ENCODE measurements around the gene SLC15A1.
"Not testable (repeated sequence)": the region's sequence is repeated elsewhere in the genome, so short reads cannot be mapped to it uniquely, and the experiment has no call there.

Gene SLC15A1

DNA sequence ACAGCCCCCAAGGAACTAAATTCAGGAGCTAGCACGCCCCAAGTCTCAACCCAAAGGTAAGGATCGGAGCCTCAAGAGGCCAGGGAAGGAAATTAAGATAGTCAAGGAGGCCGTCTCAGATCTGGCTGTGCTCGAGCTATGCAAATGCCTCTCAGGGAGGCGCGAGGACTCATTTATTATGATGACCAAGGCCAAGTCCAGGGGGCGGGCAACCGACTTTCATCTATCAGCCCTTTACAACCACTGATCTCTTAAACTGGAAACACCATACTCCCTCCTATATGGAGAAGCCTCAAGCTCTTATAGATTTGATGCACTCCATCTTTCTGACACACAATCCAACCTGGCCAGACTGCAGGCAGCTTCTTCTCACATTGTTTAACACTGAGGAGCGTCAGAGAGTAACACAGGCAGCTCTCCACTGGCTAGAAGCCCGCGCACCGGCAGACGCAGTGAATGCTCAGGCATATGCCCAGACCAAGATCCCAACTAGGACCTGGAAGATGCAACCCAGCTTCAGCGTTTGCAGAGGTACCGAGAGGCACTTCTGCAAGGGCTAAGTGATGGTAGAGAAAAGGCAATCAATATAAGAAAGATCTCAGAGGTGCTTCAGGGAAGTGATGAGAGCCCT is 9.6 kb upstream of the SLC15A1 start:
- H3K9ac ChIP-seq (ENCODE audit: low read length) = peak overlapping the region; percentile 38
- no peaks in the 10 kb centered on the region for H3K9me3 ChIP-seq (ENCODE audit: control insufficient read depth, low read length)
- H3K4me3 ChIP-seq (ENCODE audit: low read length) = peak overlapping the region; percentile 23
- H3K27me3 ChIP-seq (ENCODE audit: control insufficient read depth, insufficient read depth, low read length) = no peaks in the 10 kb centered on the region
- peaks cover 6% of the 10 kb centered on the region for H3K4me1 ChIP-seq (ENCODE audit: control insufficient read depth, insufficient read depth, low read length)
- H3K36me3 ChIP-seq (ENCODE audit: control insufficient read depth, insufficient read depth, low read length) = no peaks in the 10 kb centered on the region

- H3K4me1 ChIP-seq (ENCODE audit: control insufficient read depth, insufficient read depth, low read length) = peaks cover 6% of the 10 kb centered on the region
- peak overlapping the region; percentile 38 for H3K9ac ChIP-seq (ENCODE audit: low read length)
- no peaks in the 10 kb centered on the region for H3K9me3 ChIP-seq (ENCODE audit: control insufficient read depth, low read length)
- no peaks in the 10 kb centered on the region for H3K36me3 ChIP-seq (ENCODE audit: control insufficient read depth, insufficient read depth, low read length)
- peak overlapping the region; percentile 23 for H3K4me3 ChIP-seq (ENCODE audit: low read length)
- H3K27me3 ChIP-seq (ENCODE audit: control insufficient read depth, insufficient read depth, low read length) = no peaks in the 10 kb centered on the region
Observed at GRCh38 chr13:98761126-98761985, 8.9 kb upstream of the SLC15A1 start.

DNA sequence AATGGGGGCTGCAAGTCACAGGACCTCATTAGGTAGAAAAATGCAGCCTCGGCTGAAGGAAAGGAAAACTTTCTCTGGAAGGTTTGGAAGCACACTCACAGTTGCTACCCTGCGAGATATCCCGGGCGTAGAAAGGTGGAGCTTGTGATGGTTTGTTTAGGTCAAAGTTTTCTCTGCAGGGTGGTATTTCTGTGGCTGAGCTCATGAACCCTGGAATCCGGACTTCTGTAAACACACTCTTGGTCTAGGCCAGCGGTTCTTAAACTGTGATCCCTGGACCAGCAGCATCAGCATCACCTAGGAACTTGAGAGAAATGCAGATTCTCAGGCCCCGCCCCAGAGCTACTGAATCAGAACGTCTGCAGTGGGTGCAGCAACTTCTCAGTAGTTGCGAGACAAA is 3.3 kb upstream of the SLC15A1 start:
- no peaks in the 10 kb centered on the region for H3K36me3 ChIP-seq (ENCODE audit: control insufficient read depth, insufficient read depth, low read length)
- H3K27me3 ChIP-seq (ENCODE audit: control insufficient read depth, insufficient read depth, low read length) = peaks cover 22% of the 10 kb centered on the region
- H3K4me1 ChIP-seq (ENCODE audit: control insufficient read depth, insufficient read depth, low read length) = peaks cover 15% of the 10 kb centered on the region
- H3K9ac ChIP-seq (ENCODE audit: low read length) = no peak overlapping the region
- H3K4me3 ChIP-seq (ENCODE audit: low read length) = no peak overlapping the region
- no peaks in the 10 kb centered on the region for H3K9me3 ChIP-seq (ENCODE audit: control insufficient read depth, low read length)

DNA sequence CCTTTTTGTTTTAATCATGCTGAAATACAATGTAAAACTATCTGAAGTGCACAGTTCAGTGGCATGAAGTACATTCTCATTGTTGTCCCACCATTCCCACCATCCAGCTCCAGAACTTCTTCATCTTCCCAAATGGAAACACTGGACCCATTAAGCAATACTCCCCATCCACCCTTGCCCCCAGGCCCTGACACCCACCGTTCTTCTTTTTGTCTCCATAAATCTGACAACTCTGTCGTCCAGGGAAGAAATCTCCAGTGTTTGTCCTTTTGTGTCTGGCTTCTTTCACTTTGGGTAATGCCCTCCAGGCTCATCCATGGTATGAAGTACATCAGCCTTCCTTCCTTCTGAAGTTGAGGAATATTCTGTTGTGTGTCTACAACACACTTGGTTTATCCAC is 2.6 kb upstream of the SLC15A1 start:
- Histone ChIP-seq H3K36me3 (ENCODE audit: control insufficient read depth, insufficient read depth, low read length) (no peaks in the 10 kb centered on the region), H3K9ac (ENCODE audit: low read length) (no peak overlapping the region), H3K4me3 (ENCODE audit: low read length) (no peak overlapping the region), H3K27me3 (ENCODE audit: control insufficient read depth, insufficient read depth, low read length) (peaks cover 27% of the 10 kb centered on the region), H3K9me3 (ENCODE audit: control insufficient read depth, low read length) (no peaks in the 10 kb centered on the region), H3K4me1 (ENCODE audit: control insufficient read depth, insufficient read depth, low read length) (peaks cover 15% of the 10 kb centered on the region)

DNA sequence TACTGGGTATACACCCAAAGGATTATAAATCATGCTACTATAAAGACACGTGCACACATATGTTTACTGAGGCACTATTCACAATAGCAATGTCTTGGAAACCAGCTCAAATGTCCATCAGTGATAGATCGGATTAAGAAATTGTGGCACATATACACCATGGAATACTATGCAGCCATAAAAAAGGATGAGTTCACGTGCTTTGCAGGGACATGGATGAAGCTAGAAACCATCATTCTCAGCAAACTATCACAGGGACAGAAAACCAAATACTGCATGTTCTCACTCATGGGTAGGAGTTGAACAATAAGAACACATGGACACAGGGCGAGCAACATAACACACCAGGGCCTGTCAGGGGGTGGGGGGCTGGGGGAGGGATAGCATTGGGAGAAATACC is 2.0 kb upstream of the SLC15A1 start:
- peaks cover 15% of the 10 kb centered on the region for H3K4me1 ChIP-seq (ENCODE audit: control insufficient read depth, insufficient read depth, low read length)
- H3K36me3 ChIP-seq (ENCODE audit: control insufficient read depth, insufficient read depth, low read length); H3K9me3 ChIP-seq (ENCODE audit: control insufficient read depth, low read length); H3K9ac ChIP-seq (ENCODE audit: low read length); H3K4me3 ChIP-seq (ENCODE audit: low read length): not testable (repeated sequence)
- peaks cover 27% of the 10 kb centered on the region for H3K27me3 ChIP-seq (ENCODE audit: control insufficient read depth, insufficient read depth, low read length)

- Histone ChIP-seq H3K4me3 (ENCODE audit: low read length) (peak overlapping the region; percentile 15), H3K36me3 (ENCODE audit: control insufficient read depth, insufficient read depth, low read length) (no peaks in the 10 kb centered on the region), H3K9ac (ENCODE audit: low read length) (peak overlapping the region; percentile 48), H3K4me1 (ENCODE audit: control insufficient read depth, insufficient read depth, low read length) (peaks cover 15% of the 10 kb centered on the region), H3K9me3 (ENCODE audit: control insufficient read depth, low read length) (no peaks in the 10 kb centered on the region), H3K27me3 (ENCODE audit: control insufficient read depth, insufficient read depth, low read length) (peaks cover 27% of the 10 kb centered on the region)
Observed at GRCh38 chr13:98751861-98752466, 508 bp downstream of the SLC15A1 start.

GRCh38 chr13:98751367-98751782 is 1.1 kb downstream of the SLC15A1 start:
- no peaks in the 10 kb centered on the region for H3K9me3 ChIP-seq (ENCODE audit: control insufficient read depth, low read length)
- H3K4me3 ChIP-seq (ENCODE audit: low read length) = peak overlapping the region; percentile 15
- peaks cover 27% of the 10 kb centered on the region for H3K27me3 ChIP-seq (ENCODE audit: control insufficient read depth, insufficient read depth, low read length)
- peaks cover 15% of the 10 kb centered on the region for H3K4me1 ChIP-seq (ENCODE audit: control insufficient read depth, insufficient read depth, low read length)
- no peak overlapping the region for H3K9ac ChIP-seq (ENCODE audit: low read length)
- H3K36me3 ChIP-seq (ENCODE audit: control insufficient read depth, insufficient read depth, low read length) = no peaks in the 10 kb centered on the region

DNA sequence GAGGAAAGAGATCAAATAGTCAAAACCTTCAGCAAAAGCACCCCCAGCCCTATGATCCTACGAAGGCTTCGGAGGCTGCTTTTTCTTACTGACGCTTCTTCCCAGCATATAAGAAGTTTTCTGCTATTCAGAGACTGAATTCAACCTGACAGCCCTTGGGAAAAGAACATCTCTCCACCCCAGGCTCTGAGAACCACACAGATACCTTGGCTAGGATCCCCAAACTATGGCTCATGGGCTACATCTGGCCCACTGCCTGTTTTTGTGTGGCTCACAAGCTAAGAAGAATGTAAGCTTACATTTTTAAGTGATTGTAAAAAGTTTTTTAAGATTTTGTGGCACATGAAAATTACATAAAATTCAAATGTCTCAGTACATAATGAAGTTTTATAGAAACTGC is 3.0 kb downstream of the SLC15A1 start:
- no peaks in the 10 kb centered on the region for H3K36me3 ChIP-seq (ENCODE audit: control insufficient read depth, insufficient read depth, low read length)
- no peaks in the 10 kb centered on the region for H3K9me3 ChIP-seq (ENCODE audit: control insufficient read depth, low read length)
- H3K4me1 ChIP-seq (ENCODE audit: control insufficient read depth, insufficient read depth, low read length) = peaks cover 15% of the 10 kb centered on the region
- H3K4me3 ChIP-seq (ENCODE audit: low read length) = no peak overlapping the region
- peaks cover 27% of the 10 kb centered on the region for H3K27me3 ChIP-seq (ENCODE audit: control insufficient read depth, insufficient read depth, low read length)
- no peak overlapping the region for H3K9ac ChIP-seq (ENCODE audit: low read length)

GRCh38 chr13:98746968-98747367 is 5.5 kb downstream of the SLC15A1 start:
- Histone ChIP-seq H3K36me3 (ENCODE audit: control insufficient read depth, insufficient read depth, low read length) (no peaks in the 10 kb centered on the region), H3K9me3 (ENCODE audit: control insufficient read depth, low read length) (no peaks in the 10 kb centered on the region), H3K4me3 (ENCODE audit: low read length) (no peak overlapping the region), H3K9ac (ENCODE audit: low read length) (no peak overlapping the region), H3K27me3 (ENCODE audit: control insufficient read depth, insufficient read depth, low read length) (peaks cover 15% of the 10 kb centered on the region), H3K4me1 (ENCODE audit: control insufficient read depth, insufficient read depth, low read length) (peaks cover 11% of the 10 kb centered on the region)

DNA sequence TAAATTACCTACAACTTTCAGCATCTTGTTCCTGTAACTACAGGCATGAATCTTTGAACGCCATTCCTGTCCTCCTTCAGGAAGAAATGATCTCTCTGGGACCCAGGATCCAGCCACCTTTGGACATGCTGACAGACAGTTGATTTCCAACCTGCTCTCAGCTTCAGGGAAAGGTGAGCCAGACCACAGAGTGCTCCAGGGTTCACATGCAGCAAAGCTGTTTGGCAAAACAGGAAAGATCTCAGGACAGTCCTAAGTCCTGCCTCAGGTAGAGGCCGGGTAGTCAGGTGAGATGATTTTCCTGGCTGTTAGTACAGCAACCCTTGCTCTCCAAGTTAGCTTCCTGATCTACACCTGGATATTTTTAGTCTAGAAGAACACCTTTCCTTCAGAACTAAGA is 9.1 kb downstream of the SLC15A1 start:
- peaks cover 16% of the 10 kb centered on the region for H3K4me1 ChIP-seq (ENCODE audit: control insufficient read depth, insufficient read depth, low read length)
- H3K9me3 ChIP-seq (ENCODE audit: control insufficient read depth, low read length) = no peaks in the 10 kb centered on the region
- H3K36me3 ChIP-seq (ENCODE audit: control insufficient read depth, insufficient read depth, low read length) = no peaks in the 10 kb centered on the region
- H3K4me3 ChIP-seq (ENCODE audit: low read length) = no peak overlapping the region
- no peaks in the 10 kb centered on the region for H3K27me3 ChIP-seq (ENCODE audit: control insufficient read depth, insufficient read depth, low read length)
- no peak overlapping the region for H3K9ac ChIP-seq (ENCODE audit: low read length)

DNA sequence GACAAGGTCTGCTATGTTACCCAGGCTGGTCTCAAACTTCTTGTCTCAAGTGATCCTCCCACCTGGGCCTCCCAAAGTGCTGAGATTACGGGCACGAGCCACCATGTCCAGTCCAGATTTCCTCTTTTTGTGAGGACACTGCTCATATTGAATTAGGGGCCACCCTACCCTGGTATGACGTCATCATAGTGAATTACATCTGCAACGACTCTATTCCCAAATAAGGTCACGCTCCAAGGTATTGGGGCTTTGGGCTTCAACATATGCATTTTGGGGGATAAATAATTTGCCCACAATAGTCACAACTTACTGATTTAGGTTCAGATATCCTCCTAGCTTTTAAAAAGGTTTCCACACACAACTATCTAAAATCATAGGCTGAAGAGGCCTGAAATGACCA is 9.5 kb downstream of the SLC15A1 start:
- no peaks in the 10 kb centered on the region for H3K27me3 ChIP-seq (ENCODE audit: control insufficient read depth, insufficient read depth, low read length)
- no peaks in the 10 kb centered on the region for H3K9me3 ChIP-seq (ENCODE audit: control insufficient read depth, low read length)
- H3K36me3 ChIP-seq (ENCODE audit: control insufficient read depth, insufficient read depth, low read length) = no peaks in the 10 kb centered on the region
- no peak overlapping the region for H3K4me3 ChIP-seq (ENCODE audit: low read length)
- no peak overlapping the region for H3K9ac ChIP-seq (ENCODE audit: low read length)
- H3K4me1 ChIP-seq (ENCODE audit: control insufficient read depth, insufficient read depth, low read length) = peaks cover 18% of the 10 kb centered on the region

DNA sequence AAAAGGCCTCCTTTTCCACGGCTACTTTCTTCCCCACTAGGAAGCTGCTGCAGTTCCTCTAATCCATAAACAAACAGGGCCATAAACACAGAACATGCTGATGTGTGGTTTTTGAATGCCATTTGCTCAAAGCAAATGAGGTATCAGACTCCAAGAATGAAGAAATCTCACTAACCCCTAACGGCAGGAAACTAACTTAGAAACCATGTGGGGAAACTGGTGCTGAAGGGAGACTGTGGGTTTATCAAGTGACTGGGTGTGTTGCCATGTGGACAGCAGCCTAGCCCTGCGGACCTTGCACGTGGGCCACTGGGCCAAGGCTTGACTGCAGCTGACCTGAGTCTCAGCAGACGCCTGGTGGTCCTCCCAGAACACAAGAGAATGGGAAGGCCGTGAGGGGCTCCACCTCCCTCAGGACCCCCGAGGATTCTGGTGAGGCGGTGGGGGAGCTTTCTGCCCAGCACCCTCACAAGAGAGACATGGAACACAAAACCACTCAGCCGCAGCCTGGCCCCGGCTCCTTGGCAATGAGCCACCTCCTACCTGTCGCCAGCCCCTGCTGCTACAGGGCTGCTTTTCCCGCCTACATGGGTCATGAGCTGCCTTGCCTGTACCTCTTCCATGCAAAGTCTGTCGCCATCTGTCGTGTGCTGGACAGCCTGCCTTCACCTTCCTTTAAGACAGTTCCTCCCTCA is 10.6 kb downstream of the SLC15A1 start:
- Histone ChIP-seq H3K4me3 (ENCODE audit: low read length) (no peak overlapping the region), H3K9me3 (ENCODE audit: control insufficient read depth, low read length) (no peaks in the 10 kb centered on the region), H3K9ac (ENCODE audit: low read length) (no peak overlapping the region), H3K27me3 (ENCODE audit: control insufficient read depth, insufficient read depth, low read length) (no peaks in the 10 kb centered on the region), H3K36me3 (ENCODE audit: control insufficient read depth, insufficient read depth, low read length) (no peaks in the 10 kb centered on the region), H3K4me1 (ENCODE audit: control insufficient read depth, insufficient read depth, low read length) (peaks cover 18% of the 10 kb centered on the region)
